Renal cortex interstitium (tissue), 11 donors: ENCODE data around the gene UBAP2. TPM values are rescaled to one million over a fixed set of nuclear protein-coding genes. Genes with fewer than 3 reads are reported as not detected.

Experiments used
- DNase-seq, 11 donors: peaks; one replicate each; pipeline ENCODE4 v3.0.0-alpha.2; 2013; ENCODE audit warnings: low read depth in 9 of 11, low spot score in 4 of 11; ENCODE audit errors: extremely low read depth in 1 of 11
- polyA plus RNA-seq, 3 donors: library from polyadenylated mRNA; unstranded; fragments of 120-200 nt; gene quantifications; one replicate each; pipeline ENCODE4 v1.2.1, GENCODE V29; 2013; ENCODE audit not compliant: insufficient read length in 3 of 3

Gene UBAP2
- polyA plus RNA-seq, 3 donors = 37.1 to 43.5 (median 41.2) TPM

DNA sequence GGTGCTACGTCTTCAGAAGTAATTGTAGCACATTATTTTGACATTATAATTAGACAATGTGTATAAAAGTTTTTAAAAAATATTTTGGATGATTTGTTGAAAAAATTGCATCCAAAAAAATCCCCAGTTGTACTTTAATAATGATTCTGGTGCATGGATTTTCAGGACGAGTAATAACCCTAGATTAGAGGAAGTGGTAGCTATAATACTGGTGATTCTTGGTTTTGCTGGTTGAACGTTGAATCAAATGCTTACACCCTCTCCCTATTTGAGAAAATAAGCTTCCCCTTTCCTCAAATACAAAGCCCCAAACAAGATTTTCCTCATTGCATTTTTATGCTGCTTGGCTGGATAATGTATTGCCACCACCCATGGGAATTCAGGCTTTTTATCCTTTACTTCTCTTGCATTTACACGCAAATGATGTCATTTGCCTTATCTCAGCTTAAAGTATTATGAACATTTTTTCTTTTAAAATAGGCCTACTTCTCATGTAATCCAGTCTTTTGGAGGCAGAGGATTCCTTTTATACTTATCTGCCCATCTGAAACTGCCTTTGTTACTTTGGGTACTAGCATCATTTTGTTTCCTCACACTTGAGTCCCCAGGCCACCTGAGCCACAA, 145.4 kb downstream of the UBAP2 start:
- no peak for DNase-seq

DNA sequence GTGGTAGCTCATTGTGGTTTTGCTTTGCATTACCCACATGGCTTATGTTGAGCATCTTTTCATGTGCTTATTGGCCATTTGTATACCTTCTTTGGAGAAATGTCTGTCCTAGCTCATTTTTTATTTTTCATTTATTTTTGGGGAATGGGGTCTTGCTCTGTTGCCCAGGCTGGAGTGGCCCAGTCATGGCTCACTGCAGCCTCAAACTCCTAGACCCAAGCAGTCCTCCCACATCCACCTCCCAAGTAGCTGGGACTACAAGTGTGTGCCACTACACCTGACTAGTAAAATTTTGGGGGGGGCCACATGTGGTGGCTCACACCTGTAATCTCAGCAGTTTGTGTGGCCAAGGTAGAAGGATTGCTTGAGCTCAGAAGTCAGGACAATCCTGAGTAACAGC, 154.4 kb downstream of the UBAP2 start:
- no peak for DNase-seq

DNA sequence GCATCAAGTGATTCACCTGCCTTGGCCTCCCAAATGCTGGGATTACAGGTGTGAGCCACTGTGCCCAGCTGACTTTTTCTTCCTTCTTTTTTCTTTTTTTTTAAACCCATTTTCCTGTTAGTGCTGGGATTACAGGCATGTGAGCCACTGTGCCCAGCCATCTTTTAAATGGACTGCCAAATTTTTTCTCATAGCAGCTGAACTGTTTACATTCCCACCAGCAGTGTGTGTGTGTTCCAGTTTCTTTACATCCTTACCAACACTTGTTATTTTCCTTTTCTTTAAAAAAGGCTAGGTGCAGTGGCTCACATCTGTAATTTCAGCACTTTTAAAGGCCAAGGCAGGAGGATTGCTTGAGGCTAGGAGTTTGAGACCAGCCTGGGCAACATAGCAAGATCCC, 154.8 kb downstream of the UBAP2 start:
- no peak for DNase-seq

DNA sequence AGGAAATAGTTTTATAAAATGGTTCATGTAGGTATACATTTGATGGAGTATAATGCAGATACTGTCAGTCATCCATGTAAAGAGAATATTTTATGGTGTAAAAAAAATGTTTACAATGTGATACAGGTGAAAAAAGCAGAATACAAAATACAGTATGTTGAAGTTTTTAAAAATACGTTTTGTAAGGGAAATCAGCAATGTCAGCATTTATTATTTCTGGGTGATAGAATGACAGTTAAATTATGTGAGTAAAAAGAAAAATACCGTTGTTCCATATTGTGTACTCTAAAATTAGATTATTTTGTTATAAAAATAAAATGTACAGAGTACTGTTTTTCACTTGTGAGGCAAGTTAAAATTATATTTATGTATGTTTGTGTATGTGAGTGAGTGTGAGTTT, 162.7 kb downstream of the UBAP2 start:
- no peak for DNase-seq

DNA sequence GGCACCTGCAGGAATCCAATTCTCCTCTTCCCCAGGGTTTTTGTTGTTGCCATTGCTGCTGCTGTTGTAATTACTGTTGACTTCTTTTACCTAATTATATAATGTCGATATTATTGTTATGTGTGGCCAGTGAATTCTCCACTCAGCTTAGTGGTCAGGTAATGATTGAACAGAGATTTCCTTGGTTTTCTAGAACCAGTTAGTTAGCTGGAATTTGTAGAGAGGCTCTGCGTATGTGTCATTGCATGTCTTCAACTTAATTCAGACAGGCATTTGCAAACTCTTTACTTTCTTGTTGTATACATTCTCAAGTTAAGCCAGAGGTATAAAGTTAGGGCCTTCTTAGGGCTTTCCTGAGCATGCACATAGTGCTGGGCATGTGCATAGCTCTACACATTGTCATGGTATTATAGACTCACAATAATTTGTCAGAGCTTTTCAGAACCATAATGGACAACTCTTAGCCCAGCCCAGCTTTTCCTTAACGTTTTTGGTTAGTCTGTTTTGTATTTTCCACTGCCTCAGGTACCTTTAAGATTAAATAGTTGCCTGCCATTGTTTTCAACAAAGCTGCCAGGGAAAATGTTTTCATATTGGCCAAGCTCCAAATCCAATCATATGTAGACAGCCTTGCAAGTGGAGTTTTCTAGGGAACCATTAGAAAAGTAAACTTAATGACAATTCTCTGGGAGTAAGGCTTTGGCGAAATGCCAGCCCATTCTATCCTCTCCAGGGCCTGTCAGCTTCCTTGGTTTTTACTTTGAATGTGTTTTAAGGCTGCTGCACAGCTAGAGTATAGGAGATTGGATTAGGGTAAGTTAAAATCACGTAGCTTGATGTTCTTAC, 163.6 kb downstream of the UBAP2 start:
- peak in 10 of 11 donors; percentile 21 to 53 (median 33) for DNase-seq

DNA sequence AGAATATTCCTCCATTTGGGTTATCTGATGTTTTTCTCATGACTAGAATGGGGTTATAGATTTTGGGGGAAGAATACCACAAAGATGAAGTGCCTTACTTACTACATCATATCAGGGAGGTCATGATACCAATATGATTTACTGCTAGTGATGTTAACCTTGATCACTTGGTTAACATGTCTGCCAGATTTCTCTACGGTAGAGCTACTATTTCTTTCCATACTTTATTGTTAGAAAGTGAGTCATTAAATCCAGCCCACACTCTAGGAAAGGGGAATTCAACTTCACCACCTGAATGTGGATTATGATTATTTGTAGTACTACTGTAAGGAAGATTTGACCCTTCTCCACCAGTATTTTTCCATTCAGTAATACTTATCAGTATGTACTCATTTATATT, 167.1 kb downstream of the UBAP2 start:
- DNase-seq = no peak

DNA sequence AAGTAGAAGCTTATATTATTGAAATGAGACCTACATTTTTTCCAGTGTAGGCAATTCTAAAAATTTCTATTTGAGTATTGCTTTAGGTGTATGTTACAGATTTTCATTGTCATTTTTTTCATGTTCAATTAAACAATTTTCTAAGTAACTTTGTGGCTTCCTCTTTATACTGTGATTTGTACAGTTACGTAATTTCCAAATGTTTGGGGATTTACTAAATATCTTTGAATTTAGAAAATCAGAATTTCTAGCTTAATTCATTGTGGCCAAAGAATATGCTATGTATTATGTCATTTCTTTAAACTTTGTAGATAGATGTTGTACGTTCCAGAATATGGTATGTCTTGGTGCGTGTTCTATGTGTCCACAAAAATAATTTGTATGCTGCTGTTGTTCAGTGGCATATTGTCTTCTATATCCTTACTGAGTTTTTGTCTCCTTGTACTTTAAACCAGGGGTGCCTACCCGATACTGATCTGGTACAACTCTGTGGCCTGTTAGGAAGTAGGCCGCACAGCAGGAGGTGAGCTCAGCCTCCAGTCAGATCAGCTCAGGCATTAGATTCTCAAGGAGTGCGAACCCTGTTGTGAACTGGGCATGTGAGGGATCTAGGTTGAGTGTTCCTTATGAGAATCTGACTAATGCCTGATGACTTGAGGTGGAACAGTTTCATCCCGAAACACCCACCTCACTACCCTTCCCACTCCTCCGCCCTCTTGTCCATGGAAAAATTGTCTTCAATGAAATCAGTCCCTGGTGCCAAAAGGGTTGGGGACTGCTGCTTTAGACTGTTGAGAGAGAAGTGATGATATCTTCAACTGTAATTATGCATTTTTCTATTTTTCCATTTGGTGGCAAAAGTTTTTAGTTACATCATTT, 168.2 kb downstream of the UBAP2 start:
- DNase-seq = no peak

DNA sequence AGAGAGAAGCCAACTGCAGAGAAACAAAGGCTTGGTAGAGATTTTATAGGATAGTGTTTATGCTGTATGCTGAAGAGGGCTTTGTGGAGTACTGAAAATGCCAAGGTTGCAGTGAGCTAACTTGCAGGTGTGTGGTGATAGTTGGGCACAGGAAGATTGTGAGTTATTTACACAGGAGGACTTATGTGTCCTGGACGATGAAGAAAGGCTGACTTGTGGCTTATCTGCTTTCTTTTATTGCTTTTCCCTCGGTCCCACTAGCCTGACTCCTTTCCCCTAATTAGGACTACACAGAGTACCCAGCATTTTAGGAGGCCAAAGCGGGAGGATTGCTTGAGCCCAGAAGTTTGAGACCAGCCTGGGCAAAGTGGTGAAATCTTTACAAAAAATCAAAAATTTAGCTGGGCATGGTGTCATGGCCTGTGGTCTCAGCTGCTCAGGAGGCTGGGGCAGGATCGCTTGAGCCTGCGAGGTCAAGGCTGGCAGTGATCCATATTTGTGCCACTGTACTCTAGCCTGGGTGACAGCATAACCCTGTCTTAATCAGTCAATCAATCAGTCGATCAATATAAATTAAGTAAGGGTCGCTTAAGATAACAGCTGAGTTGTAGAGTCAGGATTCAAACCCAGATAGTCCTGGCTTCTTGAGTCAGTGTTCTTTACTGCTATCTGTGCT, 169.9 kb downstream of the UBAP2 start:
- no peak for DNase-seq

DNA sequence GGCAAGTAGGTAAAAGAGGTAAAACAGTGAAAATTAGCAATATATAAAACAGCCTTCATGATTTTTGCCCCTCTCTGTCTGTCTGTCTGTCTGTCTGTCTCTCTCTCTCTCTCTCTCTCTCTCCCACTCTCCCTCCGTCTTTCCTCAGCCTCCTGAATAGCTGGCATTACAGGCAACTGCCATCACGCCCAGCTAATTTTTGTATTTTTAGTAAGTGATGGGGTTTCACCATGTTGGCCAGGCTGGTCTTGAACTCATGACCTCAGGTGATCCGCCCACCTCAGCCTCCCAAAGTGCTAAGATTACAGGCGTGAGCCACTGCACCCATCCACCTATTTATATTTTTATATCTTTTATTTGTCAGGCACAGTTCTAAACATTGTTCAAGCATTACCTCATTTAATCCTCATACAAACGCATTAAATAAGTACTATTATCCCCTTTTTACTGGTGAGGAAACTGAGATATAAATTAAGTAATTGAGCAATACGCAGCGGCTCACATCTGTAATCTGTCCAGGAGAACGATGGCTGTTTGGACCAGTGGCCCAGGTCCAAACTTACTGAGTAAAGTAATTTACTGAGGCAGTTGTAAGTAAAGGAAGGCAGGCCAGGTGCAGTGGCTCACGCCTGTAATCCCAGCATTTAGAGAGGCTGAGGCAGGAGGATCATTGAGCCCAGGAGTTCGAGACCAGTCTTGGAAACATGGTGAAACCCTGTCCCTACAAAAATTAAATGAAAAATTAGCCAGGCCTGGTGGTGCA, 170.8 kb downstream of the UBAP2 start:
- no peak for DNase-seq

Other genes with a start within 250 kb of the UBAP2 start
- 10 to 100 TPM; 58.4 to 76.7 (median 65.9) TPM for gene UBE2R2, start 231.7 kb downstream of the UBAP2 start, polyA plus RNA-seq
- 10 to 100 TPM; 56.2 to 67.2 (median 60.8) TPM for gene DCAF12, start 77.8 kb upstream of the UBAP2 start, polyA plus RNA-seq
- gene UBAP1, start 130.2 kb upstream of the UBAP2 start, polyA plus RNA-seq = 10 to 100 TPM; 51.2 to 59.1 (median 53.8) TPM